ENCODE results near the gene RFX8.

DNA sequence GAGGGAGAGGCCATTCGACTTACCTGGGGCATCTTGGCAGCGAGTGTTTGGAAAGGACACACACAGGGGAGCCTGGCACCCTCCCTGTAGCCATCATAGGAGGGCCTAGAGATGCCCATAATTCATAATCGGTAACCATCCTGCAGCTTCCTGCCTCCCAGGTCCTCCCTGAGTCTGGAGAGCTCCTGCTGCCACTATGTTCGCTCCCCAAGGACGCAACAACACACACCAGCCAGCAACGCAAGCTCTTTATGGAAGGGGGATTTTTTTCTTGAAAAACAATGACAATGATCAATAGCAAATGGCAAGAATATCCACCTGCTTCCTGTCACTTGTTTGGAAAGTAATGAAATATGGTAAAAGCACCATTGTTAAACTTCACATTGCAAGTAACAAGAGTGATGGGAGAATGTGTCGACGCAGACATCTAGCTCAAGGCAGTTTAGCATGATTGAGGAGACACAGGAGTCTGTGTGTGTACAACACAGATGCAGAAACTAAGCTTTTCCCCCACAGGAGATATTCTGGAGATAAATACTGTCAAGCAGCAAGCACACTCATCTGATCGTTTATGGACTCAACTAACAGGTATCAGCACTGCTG lies 62.7 kb downstream of the RFX8 start:
- TF ChIP-seq, protein P1, sequence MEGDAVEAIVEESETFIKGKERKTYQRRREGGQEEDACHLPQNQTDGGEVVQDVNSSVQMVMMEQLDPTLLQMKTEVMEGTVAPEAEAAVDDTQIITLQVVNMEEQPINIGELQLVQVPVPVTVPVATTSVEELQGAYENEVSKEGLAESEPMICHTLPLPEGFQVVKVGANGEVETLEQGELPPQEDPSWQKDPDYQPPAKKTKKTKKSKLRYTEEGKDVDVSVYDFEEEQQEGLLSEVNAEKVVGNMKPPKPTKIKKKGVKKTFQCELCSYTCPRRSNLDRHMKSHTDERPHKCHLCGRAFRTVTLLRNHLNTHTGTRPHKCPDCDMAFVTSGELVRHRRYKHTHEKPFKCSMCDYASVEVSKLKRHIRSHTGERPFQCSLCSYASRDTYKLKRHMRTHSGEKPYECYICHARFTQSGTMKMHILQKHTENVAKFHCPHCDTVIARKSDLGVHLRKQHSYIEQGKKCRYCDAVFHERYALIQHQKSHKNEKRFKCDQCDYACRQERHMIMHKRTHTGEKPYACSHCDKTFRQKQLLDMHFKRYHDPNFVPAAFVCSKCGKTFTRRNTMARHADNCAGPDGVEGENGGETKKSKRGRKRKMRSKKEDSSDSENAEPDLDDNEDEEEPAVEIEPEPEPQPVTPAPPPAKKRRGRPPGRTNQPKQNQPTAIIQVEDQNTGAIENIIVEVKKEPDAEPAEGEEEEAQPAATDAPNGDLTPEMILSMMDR (IDR thresholded peaks at IDR 0.05; ENCODE audit: low read depth, low read length) = no peak
- TF ChIP-seq EZH2phosphoT487 (IDR thresholded peaks at IDR 0.05; ENCODE audit: low read depth) = no peak
